Subcutaneous preadipocyte (primary cell): ENCODE data around the gene PSMD9. TPM values are rescaled to one million over a fixed set of nuclear protein-coding genes. Genes with fewer than 3 reads are reported as not detected.

ENCODE experiments used
- small RNA-seq: library from RNA; depleted of rRNA; stranded (forward); fragments of <200 nt; gene quantifications from one replicate; pipeline ENCODE3, GENCODE V24; 2012
- total RNA-seq: library from RNA; depleted of rRNA; stranded (reverse); fragments of >200 nt; gene quantifications from 2 replicates; pipeline ENCODE4 v1.2.3, GENCODE V29; 2012

PSMD9 gene
- 45.6 and 46.5 TPM in 2 replicates for total RNA-seq

GRCh38 chr12:121888478-121889273 lies at the start of gene PSMD9:
Gene PSMD9 (plus strand): TSS chr12:121888790. CDS start chr12:121888857, 67 bp downstream.

GRCh38 chr12:121858662-121859572 lies 29.7 kb upstream of the PSMD9 start, which contains the start of gene HPD:
Gene HPD (minus strand): TSS chr12:121858859. CDS start chr12:121858823, 36 bp downstream.

GRCh38 chr12:121917950-121918678 lies 29.5 kb downstream of the PSMD9 start, which contains the start of gene CFAP251:
Gene CFAP251 (plus strand): TSS chr12:121918592. CDS start chr12:121921306, 2,714 bp downstream.

Small RNA genes lying within 50 kb of the gene (small RNA-seq; reads per million reads assigned to genes)
- not detected for gene AC069503.3
- not detected for gene RF00017
- not detected for gene RNU7-170P

Other genes starting within 250 kb of the PSMD9 start
- 0.20 and 0.37 TPM in 2 replicates for gene MORN3, start 219.1 kb upstream of the PSMD9 start, total RNA-seq
- gene TMEM120B, start 176.0 kb upstream of the PSMD9 start, total RNA-seq: 7.3 and 10.9 TPM in 2 replicates
- gene RHOF, start 95.1 kb upstream of the PSMD9 start, total RNA-seq: 4.8 and 6.3 TPM in 2 replicates
- 3.7 and 4.7 TPM in 2 replicates for gene SETD1B, start 84.8 kb upstream of the PSMD9 start, total RNA-seq
- 0.39 and 1.5 TPM in 2 replicates for gene HPD, start 29.9 kb upstream of the PSMD9 start, total RNA-seq
- 1.8 and 2.6 TPM in 2 replicates for gene CFAP251, start 29.8 kb downstream of the PSMD9 start, total RNA-seq
- gene BCL7A, start 133.1 kb downstream of the PSMD9 start, total RNA-seq: 1.8 and 5.7 TPM in 2 replicates
- 12.1 and 19.5 TPM in 2 replicates for gene MLXIP, start 190.0 kb downstream of the PSMD9 start, total RNA-seq